ENCODE results near the gene EVL. TPM values are rescaled to one million over a fixed set of nuclear protein-coding genes. Genes with fewer than 3 reads are reported as not detected.

EVL gene
- total and polyA plus RNA-seq, 2 of the 8 experiments (the other 6 are each of a cell fraction or from before 2014, with no cell fraction given): 30.7 to 64.6 TPM

GRCh38 chr14:100145682-100146464 is 80.7 kb downstream of the EVL start (continued):
- TF ChIP-seq, protein P1, sequence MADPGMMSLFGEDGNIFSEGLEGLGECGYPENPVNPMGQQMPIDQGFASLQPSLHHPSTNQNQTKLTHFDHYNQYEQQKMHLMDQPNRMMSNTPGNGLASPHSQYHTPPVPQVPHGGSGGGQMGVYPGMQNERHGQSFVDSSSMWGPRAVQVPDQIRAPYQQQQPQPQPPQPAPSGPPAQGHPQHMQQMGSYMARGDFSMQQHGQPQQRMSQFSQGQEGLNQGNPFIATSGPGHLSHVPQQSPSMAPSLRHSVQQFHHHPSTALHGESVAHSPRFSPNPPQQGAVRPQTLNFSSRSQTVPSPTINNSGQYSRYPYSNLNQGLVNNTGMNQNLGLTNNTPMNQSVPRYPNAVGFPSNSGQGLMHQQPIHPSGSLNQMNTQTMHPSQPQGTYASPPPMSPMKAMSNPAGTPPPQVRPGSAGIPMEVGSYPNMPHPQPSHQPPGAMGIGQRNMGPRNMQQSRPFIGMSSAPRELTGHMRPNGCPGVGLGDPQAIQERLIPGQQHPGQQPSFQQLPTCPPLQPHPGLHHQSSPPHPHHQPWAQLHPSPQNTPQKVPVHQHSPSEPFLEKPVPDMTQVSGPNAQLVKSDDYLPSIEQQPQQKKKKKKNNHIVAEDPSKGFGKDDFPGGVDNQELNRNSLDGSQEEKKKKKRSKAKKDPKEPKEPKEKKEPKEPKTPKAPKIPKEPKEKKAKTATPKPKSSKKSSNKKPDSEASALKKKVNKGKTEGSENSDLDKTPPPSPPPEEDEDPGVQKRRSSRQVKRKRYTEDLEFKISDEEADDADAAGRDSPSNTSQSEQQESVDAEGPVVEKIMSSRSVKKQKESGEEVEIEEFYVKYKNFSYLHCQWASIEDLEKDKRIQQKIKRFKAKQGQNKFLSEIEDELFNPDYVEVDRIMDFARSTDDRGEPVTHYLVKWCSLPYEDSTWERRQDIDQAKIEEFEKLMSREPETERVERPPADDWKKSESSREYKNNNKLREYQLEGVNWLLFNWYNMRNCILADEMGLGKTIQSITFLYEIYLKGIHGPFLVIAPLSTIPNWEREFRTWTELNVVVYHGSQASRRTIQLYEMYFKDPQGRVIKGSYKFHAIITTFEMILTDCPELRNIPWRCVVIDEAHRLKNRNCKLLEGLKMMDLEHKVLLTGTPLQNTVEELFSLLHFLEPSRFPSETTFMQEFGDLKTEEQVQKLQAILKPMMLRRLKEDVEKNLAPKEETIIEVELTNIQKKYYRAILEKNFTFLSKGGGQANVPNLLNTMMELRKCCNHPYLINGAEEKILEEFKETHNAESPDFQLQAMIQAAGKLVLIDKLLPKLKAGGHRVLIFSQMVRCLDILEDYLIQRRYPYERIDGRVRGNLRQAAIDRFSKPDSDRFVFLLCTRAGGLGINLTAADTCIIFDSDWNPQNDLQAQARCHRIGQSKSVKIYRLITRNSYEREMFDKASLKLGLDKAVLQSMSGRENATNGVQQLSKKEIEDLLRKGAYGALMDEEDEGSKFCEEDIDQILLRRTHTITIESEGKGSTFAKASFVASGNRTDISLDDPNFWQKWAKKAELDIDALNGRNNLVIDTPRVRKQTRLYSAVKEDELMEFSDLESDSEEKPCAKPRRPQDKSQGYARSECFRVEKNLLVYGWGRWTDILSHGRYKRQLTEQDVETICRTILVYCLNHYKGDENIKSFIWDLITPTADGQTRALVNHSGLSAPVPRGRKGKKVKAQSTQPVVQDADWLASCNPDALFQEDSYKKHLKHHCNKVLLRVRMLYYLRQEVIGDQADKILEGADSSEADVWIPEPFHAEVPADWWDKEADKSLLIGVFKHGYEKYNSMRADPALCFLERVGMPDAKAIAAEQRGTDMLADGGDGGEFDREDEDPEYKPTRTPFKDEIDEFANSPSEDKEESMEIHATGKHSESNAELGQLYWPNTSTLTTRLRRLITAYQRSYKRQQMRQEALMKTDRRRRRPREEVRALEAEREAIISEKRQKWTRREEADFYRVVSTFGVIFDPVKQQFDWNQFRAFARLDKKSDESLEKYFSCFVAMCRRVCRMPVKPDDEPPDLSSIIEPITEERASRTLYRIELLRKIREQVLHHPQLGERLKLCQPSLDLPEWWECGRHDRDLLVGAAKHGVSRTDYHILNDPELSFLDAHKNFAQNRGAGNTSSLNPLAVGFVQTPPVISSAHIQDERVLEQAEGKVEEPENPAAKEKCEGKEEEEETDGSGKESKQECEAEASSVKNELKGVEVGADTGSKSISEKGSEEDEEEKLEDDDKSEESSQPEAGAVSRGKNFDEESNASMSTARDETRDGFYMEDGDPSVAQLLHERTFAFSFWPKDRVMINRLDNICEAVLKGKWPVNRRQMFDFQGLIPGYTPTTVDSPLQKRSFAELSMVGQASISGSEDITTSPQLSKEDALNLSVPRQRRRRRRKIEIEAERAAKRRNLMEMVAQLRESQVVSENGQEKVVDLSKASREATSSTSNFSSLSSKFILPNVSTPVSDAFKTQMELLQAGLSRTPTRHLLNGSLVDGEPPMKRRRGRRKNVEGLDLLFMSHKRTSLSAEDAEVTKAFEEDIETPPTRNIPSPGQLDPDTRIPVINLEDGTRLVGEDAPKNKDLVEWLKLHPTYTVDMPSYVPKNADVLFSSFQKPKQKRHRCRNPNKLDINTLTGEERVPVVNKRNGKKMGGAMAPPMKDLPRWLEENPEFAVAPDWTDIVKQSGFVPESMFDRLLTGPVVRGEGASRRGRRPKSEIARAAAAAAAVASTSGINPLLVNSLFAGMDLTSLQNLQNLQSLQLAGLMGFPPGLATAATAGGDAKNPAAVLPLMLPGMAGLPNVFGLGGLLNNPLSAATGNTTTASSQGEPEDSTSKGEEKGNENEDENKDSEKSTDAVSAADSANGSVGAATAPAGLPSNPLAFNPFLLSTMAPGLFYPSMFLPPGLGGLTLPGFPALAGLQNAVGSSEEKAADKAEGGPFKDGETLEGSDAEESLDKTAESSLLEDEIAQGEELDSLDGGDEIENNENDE (IDR thresholded peaks at IDR 0.05; ENCODE audit: insufficient replicate concordance, low read length): no peak
- TF ChIP-seq, protein P2, sequence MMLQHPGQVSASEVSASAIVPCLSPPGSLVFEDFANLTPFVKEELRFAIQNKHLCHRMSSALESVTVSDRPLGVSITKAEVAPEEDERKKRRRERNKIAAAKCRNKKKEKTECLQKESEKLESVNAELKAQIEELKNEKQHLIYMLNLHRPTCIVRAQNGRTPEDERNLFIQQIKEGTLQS (IDR thresholded peaks at IDR 0.05; ENCODE audit: insufficient read depth, low read depth, low read length): no peak
- TF ChIP-seq, protein P3, sequence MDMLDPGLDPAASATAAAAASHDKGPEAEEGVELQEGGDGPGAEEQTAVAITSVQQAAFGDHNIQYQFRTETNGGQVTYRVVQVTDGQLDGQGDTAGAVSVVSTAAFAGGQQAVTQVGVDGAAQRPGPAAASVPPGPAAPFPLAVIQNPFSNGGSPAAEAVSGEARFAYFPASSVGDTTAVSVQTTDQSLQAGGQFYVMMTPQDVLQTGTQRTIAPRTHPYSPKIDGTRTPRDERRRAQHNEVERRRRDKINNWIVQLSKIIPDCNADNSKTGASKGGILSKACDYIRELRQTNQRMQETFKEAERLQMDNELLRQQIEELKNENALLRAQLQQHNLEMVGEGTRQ (IDR thresholded peaks at IDR 0.05; ENCODE audit: low read length): no peak
- no peak for TF ChIP-seq YY1 (IDR thresholded peaks at IDR 0.05; ENCODE audit: low read depth, low read length)
- TF ChIP-seq NRF1 (IDR thresholded peaks at IDR 0.05; ENCODE audit: low read depth, low read length): no peak
- TF ChIP-seq SP1 (IDR thresholded peaks at IDR 0.05; ENCODE audit: low read depth, low read length): no peak
- TF ChIP-seq SIX5 (IDR thresholded peaks at IDR 0.05; ENCODE audit: low read depth, low read length): no peak
- no peak for TF ChIP-seq CTBP2 (IDR thresholded peaks at IDR 0.05; ENCODE audit: borderline replicate concordance, insufficient read depth, insufficient read length, low read length)

Measured in H1 (cell line).